Measurements from ENCODE around the gene DIRAS1.
"Not testable (repeated sequence)": the region's sequence is repeated elsewhere in the genome, so short reads cannot be mapped to it uniquely, and the experiment has no call there.

Gene DIRAS1

GRCh38 chr19:2711172-2711874 is 9.8 kb downstream of the DIRAS1 start:
- no peak for DNase-seq

GRCh38 chr19:2706251-2706650 is 14.9 kb downstream of the DIRAS1 start:
- DNase-seq, result no peak

- no peak for DNase-seq
Observed at GRCh38 chr19:2703691-2704216, 17.4 kb downstream of the DIRAS1 start.

- DNase-seq, result no peak
Observed at GRCh38 chr19:2703077-2703437, 18.1 kb downstream of the DIRAS1 start.

- DNase-seq, result peak; percentile 25 to 95 (median 84)
Observed at GRCh38 chr19:2702170-2703076, 18.7 kb downstream of the DIRAS1 start, which contains the start of gene GNG7. Gene GNG7, minus strand, starts transcription at chr19:2702694. Its CDS starts 182,006 bp downstream, at chr19:2520688.

GRCh38 chr19:2701361-2702169 is 19.6 kb downstream of the DIRAS1 start:
- DNase-seq, result peak in 1 of 14 donors; percentile 40

- DNase-seq, result peak in 4 of 14 donors; percentile 31 to 40 (median 34)
Observed at GRCh38 chr19:2700660-2701360, 20.4 kb downstream of the DIRAS1 start.

- DNase-seq, result peak in 1 of 14 donors; percentile 27
Observed at GRCh38 chr19:2699413-2700140, 21.6 kb downstream of the DIRAS1 start.

- DNase-seq, result peak in 3 of 14 donors; percentile 31 to 51 (median 38)
Observed at GRCh38 chr19:2694196-2694595, 27.0 kb downstream of the DIRAS1 start.

GRCh38 chr19:2693492-2694160 is 27.5 kb downstream of the DIRAS1 start:
- peak in 1 of 14 donors; percentile 30 for DNase-seq

- peak in 12 of 14 donors; percentile 20 to 83 (median 62) for DNase-seq
Observed at GRCh38 chr19:2691951-2692350, 29.2 kb downstream of the DIRAS1 start.

GRCh38 chr19:2690856-2691255 is 30.3 kb downstream of the DIRAS1 start:
- no peak for DNase-seq

GRCh38 chr19:2686360-2686759 is 34.8 kb downstream of the DIRAS1 start:
- peak in 1 of 14 donors; percentile 29 for DNase-seq

- DNase-seq, result no peak
Observed at GRCh38 chr19:2685204-2685704, 35.9 kb downstream of the DIRAS1 start.

GRCh38 chr19:2683430-2684003 is 37.7 kb downstream of the DIRAS1 start:
- no peak for DNase-seq

GRCh38 chr19:2680808-2681207 is 40.4 kb downstream of the DIRAS1 start:
- DNase-seq, result no peak

- DNase-seq, result no peak
Observed at GRCh38 chr19:2679439-2679838, 41.7 kb downstream of the DIRAS1 start.

GRCh38 chr19:2678948-2679347 is 42.2 kb downstream of the DIRAS1 start:
- DNase-seq, result not testable (repeated sequence)

- peak in 3 of 14 donors; percentile 7 to 47 (median 21) for DNase-seq
Observed at GRCh38 chr19:2678044-2678671, 43.0 kb downstream of the DIRAS1 start.

Measured in C1 segment of cervical spinal cord (tissue), 14 donors.